NCI-H510A treated with DMSO at 0.1 percent for 48 hours (cell line): ENCODE measurements around the gene TUBGCP2.

Source experiments
- DNase-seq: peaks from one replicate; lab custom pipeline; 2025; lab: John Stamatoyannopoulos, UW

The TUBGCP2 gene

GRCh38 chr10:133279326-133280226 lies 29.1 kb downstream of the TUBGCP2 start:
- DNase-seq, result no peak

DNA sequence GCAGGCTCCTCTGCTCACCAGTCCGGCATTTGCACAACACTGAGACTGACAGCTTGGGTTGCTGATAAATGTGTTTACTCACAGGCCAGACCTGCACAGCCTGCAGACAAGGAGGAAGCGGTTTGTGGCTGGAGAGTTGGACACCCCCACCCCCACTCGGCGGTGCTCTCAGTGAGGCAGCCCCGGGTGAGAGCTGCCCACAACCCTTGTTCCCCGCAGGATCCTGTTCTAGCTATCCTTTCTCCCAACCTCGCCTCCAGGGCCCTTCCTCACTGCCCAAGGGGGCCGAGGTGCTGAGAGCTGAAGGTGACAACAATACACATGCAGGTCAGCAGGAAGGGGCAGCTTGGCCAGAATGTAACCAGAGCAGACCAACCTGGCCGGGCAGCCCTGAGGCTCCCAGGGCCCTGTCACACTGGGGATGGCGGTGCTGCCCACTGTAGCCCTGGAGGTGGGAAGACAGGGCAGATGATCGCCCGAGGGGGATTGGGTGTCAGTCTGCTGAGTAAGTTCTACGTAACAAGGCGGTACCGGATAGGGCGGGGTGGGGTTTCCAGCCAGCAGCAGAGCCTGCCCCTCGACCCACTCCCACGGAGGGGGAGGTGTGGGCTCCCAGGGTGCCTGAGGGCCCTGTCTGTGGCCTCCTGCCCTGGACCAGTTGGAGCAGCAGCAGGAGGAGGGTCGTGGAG lies 30.0 kb downstream of the TUBGCP2 start:
- DNase-seq, result no peak

GRCh38 chr10:133277993-133278576 lies 30.6 kb downstream of the TUBGCP2 start:
- DNase-seq, result no peak

DNA sequence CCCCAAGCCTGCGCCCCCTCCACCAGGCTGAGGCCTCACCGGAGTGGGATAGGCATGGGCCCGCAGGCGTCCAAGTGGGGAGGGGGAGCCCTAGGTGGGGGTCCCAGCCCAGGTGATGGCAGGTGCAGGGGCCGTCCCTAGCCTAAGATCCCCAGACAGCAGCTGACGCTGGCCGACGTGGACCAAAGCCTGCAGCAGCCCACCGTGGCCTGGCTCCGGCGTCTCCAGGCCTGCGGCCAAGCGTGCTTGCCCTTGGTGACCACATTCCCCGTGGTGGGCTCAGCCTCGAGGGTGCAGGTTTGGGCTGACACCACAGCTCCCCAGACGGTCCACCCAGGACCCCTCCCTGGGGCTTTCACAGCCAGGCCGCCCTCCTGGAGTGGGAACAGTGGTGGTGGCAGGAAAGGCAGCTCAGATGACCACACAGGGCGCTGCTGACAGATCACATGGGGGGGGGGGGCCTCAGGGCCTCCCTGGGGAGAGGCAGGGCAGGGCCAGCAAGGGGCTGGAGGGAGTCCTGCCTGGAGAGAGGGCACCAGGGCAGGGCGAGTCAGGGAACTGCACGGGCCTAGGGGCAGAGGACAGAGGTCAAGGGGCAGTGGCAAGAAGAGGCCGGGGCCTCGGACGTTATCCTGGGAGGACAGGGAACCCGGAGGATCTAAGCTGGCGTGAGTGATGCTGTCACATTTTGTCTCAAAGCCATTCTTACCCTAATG lies 31.2 kb downstream of the TUBGCP2 start:
- DNase-seq, result no peak

DNA sequence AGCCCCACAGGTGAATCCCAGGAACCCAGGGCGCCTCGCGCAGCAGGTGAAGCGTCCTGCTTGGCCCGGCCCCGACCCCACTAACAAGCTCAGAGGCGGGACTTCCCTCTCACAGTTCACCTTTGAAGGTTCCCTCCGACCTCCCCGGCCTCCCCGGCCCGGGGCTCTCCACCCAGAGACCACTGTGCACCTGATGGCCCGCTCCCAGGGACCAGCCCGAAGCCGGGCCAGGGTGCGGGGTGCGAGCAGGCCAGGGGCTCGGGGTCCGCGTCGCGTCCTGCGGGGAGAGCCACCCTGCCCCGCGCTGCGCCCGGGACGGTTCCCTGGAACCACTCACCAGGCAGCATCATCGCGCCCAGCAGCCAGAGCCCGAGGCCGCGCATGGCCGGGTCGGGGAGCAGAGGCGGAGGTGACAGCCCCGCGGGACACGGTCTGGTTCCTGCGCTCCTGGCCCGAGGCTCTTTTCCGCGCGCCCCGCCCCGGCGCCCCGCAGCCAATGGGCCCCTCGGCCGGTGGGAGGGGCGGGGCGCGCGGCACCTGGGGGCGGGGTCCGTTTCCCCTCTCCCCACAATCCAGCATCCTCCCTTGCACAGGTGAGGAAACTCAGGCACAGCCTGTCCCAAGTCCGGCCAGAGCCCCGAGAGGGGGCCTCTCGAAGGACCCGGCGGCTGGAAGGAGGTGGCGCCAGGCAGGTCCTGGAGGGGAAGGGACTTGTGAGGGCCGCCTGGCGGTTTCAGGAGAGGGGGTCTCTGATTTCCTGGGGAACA lies 32.1 kb downstream of the TUBGCP2 start, which contains the start of gene ADAM8:
ADAM8 (minus strand) TSS at position 434 of the 767 bp plus-strand sequence; CDS start at position 383, 51 bp downstream.
- no peak for DNase-seq

DNA sequence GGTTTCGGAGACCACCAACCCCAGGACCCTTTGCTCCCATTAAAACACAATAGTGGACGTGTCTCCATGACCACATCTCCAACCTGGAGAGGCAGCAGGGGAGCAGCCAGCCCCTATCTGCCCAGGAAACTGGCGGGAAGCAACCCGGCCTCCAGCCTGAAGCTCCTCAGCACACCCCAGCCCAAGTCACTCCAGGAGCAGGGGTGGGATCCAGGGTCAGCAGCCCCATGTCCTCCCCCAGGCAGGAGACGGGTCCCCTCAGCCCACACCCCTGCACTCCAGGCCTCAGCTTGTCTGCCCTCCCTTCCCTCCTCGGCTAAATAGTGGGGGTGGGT lies 32.6 kb downstream of the TUBGCP2 start:
- no peak for DNase-seq

GRCh38 chr10:133275684-133276092 lies 33.0 kb downstream of the TUBGCP2 start:
- DNase-seq, result no peak

DNA sequence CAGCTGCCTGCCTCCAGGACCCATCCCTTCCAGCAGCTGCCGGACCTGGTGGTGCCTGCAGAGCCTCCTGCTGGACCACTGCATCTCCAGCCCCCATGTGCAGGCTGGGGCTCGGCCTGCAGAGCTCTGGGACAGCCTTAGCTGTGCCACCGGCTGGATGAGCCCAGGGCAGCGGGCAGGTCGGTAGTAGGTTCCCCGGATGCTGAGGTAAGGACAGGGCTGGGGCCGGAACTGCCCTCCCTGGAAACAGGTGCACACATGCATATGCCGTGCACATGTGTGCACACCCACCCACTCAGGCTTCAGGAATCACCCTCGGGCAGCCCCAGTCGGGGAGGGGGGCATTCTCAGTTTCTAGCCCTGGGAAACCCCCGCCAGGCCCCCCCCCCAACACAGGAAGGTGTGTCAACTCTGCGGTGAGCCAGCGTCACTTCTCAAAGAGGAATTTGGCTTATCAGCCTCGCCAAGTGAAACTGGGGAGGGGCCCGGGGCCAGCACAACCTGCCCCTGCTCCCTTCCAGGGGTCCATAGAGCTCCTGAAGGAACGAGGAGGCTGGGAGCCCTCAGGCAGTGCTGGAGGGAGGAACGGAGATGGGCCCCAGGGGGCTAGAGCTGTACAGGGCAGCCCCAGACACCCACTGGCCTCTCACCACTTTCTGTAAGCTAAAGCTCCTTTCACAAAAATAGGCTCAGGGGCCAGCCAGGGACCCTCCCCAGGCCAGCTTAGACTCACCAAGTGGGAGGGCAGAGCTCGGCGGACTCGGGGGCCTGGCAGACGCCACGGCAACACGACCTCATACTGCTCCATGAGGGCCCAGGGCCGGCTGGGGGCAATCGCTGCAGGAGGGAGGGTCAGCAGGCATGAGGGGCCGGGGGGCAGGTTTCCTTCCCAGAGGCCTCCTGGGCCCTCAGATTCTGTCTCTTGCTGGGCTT lies 33.7 kb downstream of the TUBGCP2 start:
- DNase-seq, result no peak

GRCh38 chr10:133273534-133274143 lies 35.0 kb downstream of the TUBGCP2 start:
- DNase-seq, result no peak

- DNase-seq, result no peak
Observed at GRCh38 chr10:133272964-133273420, 35.7 kb downstream of the TUBGCP2 start.

- DNase-seq, result no peak
Observed at GRCh38 chr10:133272301-133272963, 36.2 kb downstream of the TUBGCP2 start.

DNA sequence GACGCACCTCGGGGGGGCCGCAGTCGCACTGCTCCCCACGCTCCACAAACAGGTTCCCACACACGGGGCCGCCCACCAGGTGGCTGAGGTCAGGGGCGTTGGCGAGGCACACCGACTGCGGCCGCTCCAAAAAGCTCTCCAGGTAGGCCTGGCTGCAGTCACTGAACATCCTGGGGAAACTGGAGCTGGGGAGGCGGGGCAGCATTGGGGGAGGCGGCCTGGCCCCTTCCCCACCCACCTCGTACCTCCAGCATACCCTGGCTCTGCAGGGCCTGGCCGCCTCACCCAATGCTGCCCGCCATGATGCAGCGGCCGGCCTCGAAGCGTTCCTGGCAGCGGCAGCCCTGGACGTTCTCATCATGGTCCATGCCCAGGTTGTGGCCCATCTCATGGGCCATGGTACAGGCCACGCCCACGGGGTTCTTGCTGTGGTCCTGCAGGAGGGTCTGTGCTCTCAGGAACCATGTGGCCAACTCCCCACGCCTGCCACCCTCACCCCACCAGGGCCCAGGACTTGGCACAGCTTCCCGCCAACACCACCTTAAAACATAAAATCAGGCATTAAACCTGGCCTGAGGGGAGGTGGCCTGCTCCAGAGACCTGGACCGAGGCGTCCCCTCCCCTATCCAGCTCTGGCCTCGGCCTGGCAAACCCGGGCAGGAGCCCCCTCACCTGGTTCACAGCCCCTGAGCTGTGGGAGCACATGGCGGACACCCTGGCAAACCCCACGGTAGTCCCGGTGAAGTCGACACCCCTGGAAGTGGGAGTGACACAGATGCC lies 37.0 kb downstream of the TUBGCP2 start:
- no peak for DNase-seq

DNA sequence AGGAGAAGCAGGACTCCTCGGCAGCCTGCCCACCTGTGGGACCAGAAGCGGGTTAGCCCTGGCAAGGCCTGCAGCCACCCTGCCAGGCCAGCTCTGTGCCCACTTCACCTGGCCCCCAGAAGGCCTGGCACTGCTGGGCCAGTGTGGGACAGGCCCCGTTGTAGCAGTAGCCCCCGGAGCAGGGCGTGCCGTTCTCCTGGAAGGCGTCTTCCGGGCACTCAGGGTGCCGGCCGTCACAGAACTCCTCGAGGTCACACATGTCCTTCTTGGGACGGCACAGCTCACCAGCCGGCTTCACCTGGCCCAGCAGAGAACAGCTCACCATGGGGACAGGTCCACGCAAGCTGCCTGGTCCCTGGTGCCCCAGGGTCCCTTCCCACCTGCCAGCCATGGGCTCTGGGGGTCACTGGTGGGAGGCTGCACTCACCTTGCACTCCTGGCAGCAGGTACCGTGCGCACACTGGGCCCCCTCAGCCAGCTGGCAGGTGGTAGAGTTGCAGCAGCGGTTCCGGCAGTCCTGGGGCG lies 37.8 kb downstream of the TUBGCP2 start:
- DNase-seq, result no peak

DNA sequence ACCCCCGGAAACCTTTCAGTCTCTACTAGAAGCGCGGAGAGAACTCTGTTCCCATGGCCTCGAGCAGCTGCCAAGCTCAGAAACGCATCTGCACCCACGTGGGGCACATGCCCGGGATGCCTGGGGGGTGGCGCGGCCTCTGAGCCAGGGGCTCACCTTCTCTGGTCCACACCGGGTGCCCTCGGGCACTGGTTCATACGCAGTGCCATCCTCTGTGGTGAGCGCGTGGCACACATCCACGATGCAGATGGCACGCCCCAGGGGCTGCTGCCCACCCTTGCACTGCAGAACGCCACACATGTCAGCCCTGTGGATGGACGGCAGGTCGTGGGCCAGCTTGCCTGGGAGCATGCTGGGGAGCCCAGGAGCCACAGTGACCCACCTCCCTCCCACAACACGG lies 38.5 kb downstream of the TUBGCP2 start:
- DNase-seq, result no peak

DNA sequence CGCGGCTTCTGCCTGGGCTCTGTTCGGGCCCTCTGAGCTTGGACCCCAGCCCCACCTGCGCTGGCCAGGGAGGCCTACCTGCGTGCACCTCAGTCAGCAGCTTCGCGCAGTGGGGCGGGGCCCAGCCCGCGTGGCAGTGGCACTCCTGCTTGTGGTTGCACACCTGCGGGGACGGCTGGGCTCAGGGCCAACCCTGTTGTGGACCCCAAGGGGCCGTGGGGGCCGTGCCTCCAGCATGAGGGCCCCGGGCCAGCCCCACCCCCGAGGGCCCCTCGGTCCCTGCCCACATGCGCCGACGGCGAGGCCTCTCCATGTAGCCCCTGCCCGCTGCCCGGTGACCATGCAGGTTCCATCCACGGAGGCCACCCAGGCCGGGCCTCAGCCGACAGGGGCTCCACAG lies 39.3 kb downstream of the TUBGCP2 start:
- DNase-seq, result no peak

DNA sequence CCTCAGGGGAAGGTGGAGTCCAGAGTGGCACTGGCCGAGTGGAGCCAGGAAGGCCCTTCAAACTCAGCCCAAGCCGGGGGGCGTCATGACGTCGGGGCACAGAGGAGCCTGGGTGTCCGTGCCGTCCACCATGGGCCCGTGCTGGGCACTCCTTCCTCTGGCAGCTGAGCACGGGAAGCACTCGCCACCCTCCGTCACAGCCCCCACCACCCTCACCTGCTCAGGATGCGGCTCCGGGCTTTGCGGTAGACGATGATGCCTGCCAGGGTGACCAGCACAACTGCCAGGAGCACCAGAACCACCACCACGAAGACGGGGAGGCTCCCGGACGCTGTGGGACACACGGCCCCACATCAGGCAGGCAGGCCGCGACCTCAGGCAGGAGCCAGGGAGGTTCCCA lies 40.1 kb downstream of the TUBGCP2 start:
- no peak for DNase-seq

DNA sequence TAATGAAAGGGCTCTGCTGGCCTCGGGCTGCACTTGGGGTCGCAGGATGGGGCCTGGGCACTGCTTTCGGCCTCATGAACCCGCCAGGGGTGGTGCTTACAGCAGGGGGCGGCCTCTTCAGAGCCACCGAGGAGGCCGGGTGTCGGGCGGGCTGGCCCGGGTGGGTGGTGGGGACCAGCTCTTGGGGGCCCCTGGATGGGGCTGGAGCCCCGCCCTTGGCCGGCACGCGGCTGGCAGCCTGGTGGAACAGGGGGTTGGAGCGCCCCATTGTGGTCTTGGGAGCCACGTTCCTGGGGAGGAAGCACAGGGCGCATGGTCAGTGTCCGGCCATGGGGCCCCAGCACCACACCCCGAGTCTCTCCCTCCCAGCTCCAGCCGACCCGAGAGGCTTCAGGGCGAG lies 40.8 kb downstream of the TUBGCP2 start:
- no peak for DNase-seq

- DNase-seq, result no peak
Observed at GRCh38 chr10:133267293-133267692, 41.4 kb downstream of the TUBGCP2 start.
